ENCODE results near the gene ZBTB46. TPM values are rescaled to one million over a fixed set of nuclear protein-coding genes. Genes with fewer than 3 reads are reported as not detected.

Gene ZBTB46
- total RNA-seq, 1 experiment from 2014 or later: 9.5 TPM

DNA sequence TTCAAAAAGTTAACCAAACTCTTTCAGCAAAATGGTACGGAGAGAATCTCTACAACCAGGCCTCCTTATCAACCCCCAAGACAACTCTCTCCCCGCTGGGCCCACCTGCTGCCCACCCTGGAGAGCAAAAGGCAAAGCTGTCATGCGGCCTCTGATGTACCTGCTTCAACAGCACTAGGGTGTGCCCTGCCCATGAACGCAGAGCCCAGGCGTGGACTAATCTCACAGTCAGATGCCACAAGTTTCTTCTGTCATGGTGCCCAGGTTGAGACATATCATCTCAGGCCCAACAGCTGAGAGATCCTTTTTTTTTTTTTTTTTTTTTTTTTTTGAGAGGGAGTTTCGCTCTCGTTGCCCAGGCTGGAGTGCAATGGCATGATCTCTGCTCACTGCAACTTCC is 65.2 kb downstream of the ZBTB46 start:
- Histone ChIP-seq H3K36me3 (ENCODE audit: control insufficient read depth, insufficient read depth, low read length) (no peaks in the 10 kb centered on the region), H3K27me3 (replicated peaks; ENCODE audit: control insufficient read depth, insufficient read depth, low read length) (no peaks in the 10 kb centered on the region), H3K9me3 (no peaks in the 10 kb centered on the region), H3K4me1 (no peaks in the 10 kb centered on the region), H3K4me3 (ENCODE audit: low read depth, low read length) (no peak overlapping the region)
- intact Hi-C loops (cut with micrococcal nuclease; ENCODE audit: unreplicated experiment): no loop called here
- no peak overlapping the region for H3K27ac Mint-ChIP-seq (ENCODE audit: unreplicated experiment)
- no TSS peak for BruUV-seq (replicated peaks)
- DNase-seq: no peak
- H3K36me3 Mint-ChIP-seq (ENCODE audit: insufficient read depth, unreplicated experiment): no peaks in the 10 kb centered on the region
- no peak overlapping the region for H3K4me3 Mint-ChIP-seq (ENCODE audit: unreplicated experiment)
- no peaks in the 10 kb centered on the region for H3K4me1 Mint-ChIP-seq (ENCODE audit: low read depth, unreplicated experiment)
- TF ChIP-seq, protein P1, sequence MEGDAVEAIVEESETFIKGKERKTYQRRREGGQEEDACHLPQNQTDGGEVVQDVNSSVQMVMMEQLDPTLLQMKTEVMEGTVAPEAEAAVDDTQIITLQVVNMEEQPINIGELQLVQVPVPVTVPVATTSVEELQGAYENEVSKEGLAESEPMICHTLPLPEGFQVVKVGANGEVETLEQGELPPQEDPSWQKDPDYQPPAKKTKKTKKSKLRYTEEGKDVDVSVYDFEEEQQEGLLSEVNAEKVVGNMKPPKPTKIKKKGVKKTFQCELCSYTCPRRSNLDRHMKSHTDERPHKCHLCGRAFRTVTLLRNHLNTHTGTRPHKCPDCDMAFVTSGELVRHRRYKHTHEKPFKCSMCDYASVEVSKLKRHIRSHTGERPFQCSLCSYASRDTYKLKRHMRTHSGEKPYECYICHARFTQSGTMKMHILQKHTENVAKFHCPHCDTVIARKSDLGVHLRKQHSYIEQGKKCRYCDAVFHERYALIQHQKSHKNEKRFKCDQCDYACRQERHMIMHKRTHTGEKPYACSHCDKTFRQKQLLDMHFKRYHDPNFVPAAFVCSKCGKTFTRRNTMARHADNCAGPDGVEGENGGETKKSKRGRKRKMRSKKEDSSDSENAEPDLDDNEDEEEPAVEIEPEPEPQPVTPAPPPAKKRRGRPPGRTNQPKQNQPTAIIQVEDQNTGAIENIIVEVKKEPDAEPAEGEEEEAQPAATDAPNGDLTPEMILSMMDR (IDR thresholded peaks at IDR 0.05; ENCODE audit: insufficient read depth in 1 of 2, low read depth in 1 of 2, low read length in 1 of 2, severe bottlenecking in 1 of 2, unreplicated experiment in 1 of 2): no peak
- no peaks in the 10 kb centered on the region for H3K27me3 Mint-ChIP-seq (ENCODE audit: insufficient read depth, unreplicated experiment)
- CTCF ChIA-PET: interaction anchor here (0.7 kb wide), 1 partner anchor 433 kb away, joined by 4 read pairs; no protein-coding TSS in a partner anchor
- H3K9me3 Mint-ChIP-seq (ENCODE audit: unreplicated experiment): no peaks in the 10 kb centered on the region
- POLR2A ChIA-PET: no interaction called here

DNA sequence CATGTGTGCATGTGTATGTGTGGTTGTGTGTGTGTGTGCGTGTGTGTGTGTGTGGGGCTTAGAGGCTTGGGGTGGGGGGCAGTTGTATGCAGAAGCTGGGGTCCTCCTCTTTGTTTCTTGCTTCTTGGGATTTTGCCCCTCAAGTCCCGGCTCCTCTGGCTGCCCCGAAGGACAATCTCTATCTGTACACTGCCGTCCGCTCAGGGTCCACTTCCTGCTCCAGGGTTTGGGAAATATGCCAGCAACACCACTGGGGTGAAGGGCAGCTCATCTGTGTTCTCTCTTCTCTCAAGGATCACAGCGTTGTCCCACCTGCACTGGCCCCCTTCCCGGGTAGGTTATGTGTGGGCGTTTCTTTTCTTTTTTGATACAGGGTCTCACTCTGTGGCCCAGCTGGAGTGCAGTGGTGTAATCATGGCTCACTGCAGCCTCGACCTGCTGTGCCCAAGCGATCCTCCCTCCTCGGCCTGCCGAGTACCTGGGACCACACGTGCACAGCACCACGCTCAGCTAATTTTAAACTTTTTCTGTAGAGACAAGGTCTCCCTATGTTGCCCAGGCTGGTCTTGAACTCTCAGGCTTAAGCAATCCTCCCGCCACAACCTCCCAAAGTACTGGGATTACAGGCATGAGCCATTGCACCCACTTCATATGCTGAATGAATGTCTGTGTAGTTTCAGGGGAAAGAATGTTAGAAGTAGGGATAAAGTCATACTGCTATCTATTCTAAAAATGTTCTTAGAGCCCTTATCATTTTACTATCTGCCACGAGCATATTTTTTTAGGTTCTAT is 65.8 kb downstream of the ZBTB46 start:
- H3K27ac Mint-ChIP-seq (ENCODE audit: unreplicated experiment): no peak overlapping the region
- intact Hi-C loops (cut with micrococcal nuclease; ENCODE audit: unreplicated experiment): no loop called here
- Histone ChIP-seq H3K9me3 (no peaks in the 10 kb centered on the region), H3K27me3 (replicated peaks; ENCODE audit: control insufficient read depth, insufficient read depth, low read length) (no peaks in the 10 kb centered on the region), H3K4me3 (ENCODE audit: low read depth, low read length) (no peak overlapping the region), H3K4me1 (no peaks in the 10 kb centered on the region), H3K36me3 (ENCODE audit: control insufficient read depth, insufficient read depth, low read length) (no peaks in the 10 kb centered on the region)
- H3K36me3 Mint-ChIP-seq (ENCODE audit: insufficient read depth, unreplicated experiment): no peaks in the 10 kb centered on the region
- H3K4me3 Mint-ChIP-seq (ENCODE audit: unreplicated experiment): no peak overlapping the region
- TF ChIP-seq, protein P1 (IDR thresholded peaks at IDR 0.05; ENCODE audit: insufficient read depth in 1 of 2, low read depth in 1 of 2, low read length in 1 of 2, severe bottlenecking in 1 of 2, unreplicated experiment in 1 of 2): no peak
- BruUV-seq (replicated peaks): no TSS peak
- POLR2A ChIA-PET: interaction anchor here (0.6 kb wide), 1 partner anchor 219 kb away, joined by 3 read pairs; no protein-coding TSS in a partner anchor
- DNase-seq: no peak
- H3K27me3 Mint-ChIP-seq (ENCODE audit: insufficient read depth, unreplicated experiment): no peaks in the 10 kb centered on the region
- no peaks in the 10 kb centered on the region for H3K4me1 Mint-ChIP-seq (ENCODE audit: low read depth, unreplicated experiment)
- CTCF ChIA-PET: interaction anchor here (0.7 kb wide), 1 partner anchor 323 kb away, joined by 3 read pairs; no protein-coding TSS in a partner anchor
- no peaks in the 10 kb centered on the region for H3K9me3 Mint-ChIP-seq (ENCODE audit: unreplicated experiment)

DNA sequence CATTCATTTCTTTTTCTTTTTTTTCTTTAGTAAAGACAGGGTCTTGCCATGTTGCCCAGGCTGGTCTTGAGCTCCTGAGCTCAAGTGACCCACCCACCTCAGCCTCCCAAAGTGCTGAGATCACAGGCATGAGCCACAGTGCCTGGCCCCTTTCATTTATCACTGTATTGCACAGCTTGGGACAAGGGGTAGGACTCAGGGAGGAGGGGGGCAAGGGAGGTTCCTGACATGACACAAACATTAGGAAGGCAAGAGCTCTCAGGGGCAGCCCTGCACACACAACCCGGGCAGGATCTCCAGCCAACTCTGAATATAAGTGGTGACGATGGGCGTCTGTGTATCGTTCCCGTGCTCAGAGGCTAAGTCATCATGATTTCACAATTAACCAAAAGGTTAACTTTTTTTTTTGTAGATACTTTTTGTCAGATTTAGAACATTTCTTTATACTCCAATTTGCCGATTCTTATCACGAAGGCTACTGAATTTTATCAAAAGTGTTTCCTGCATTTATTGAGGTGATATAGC is 71.6 kb downstream of the ZBTB46 start:
- CTCF ChIA-PET: no interaction called here
- TF ChIP-seq, protein P1 (IDR thresholded peaks at IDR 0.05; ENCODE audit: insufficient read depth in 1 of 2, low read depth in 1 of 2, low read length in 1 of 2, severe bottlenecking in 1 of 2, unreplicated experiment in 1 of 2): no peak
- intact Hi-C loops (cut with micrococcal nuclease; ENCODE audit: unreplicated experiment): no loop called here

More for the DNA sequence above, 71.6 kb downstream of the ZBTB46 start:
- no peak overlapping the region for H3K4me3 ChIP-seq (ENCODE audit: low read depth, low read length)
- H3K4me1 ChIP-seq: no peaks in the 10 kb centered on the region; the same call in 1 of the 2 replicates
- no TSS peak for BruUV-seq (replicated peaks)
- POLR2A ChIA-PET: interaction anchor here (0.7 to 0.8 kb wide), 2 partner anchors 19 to 123 kb away, joined by 4 read pairs; no protein-coding TSS in a partner anchor
- no peaks in the 10 kb centered on the region for H3K36me3 ChIP-seq (ENCODE audit: control insufficient read depth, insufficient read depth, low read length)
- H3K9me3 ChIP-seq: peaks cover 4% of the 10 kb centered on the region; the same call in 1 of the 2 replicates
- no peaks in the 10 kb centered on the region for H3K4me1 Mint-ChIP-seq (ENCODE audit: low read depth, unreplicated experiment)
- H3K36me3 Mint-ChIP-seq (ENCODE audit: insufficient read depth, unreplicated experiment): no peaks in the 10 kb centered on the region
- no peaks in the 10 kb centered on the region for H3K27me3 Mint-ChIP-seq (ENCODE audit: insufficient read depth, unreplicated experiment)
- no peak overlapping the region for H3K4me3 Mint-ChIP-seq (ENCODE audit: unreplicated experiment)
- no peak for DNase-seq
- no peaks in the 10 kb centered on the region for H3K9me3 Mint-ChIP-seq (ENCODE audit: unreplicated experiment)
- no peak overlapping the region for H3K27ac Mint-ChIP-seq (ENCODE audit: unreplicated experiment)
- H3K27me3 ChIP-seq (replicated peaks; ENCODE audit: control insufficient read depth, insufficient read depth, low read length): no peaks in the 10 kb centered on the region

All from Caco-2 (cell line).